ENCODE results near the gene SMAD5.

SMAD5 gene

GRCh38 chr5:136137497-136138220 lies 5.0 kb downstream of the SMAD5 start:
- peaks cover 14% of the 10 kb centered on the region for H3K4me1 ChIP-seq (ENCODE audit: control insufficient read depth, insufficient read depth, low read length)

GRCh38 chr5:136141561-136141960 lies 8.9 kb downstream of the SMAD5 start:
- H3K4me1 ChIP-seq (ENCODE audit: control insufficient read depth, insufficient read depth, low read length): 0 out of 2 replicates have a peak, but pooled peaks cover 3% of the 10 kb centered on the region
- H3K9ac ChIP-seq (ENCODE audit: low read depth, low read length): no peak overlapping the region
- H3K9me3 ChIP-seq (ENCODE audit: control insufficient read depth, insufficient read depth, low read length): no peaks in the 10 kb centered on the region
- no peak overlapping the region for H3K4me3 ChIP-seq (ENCODE audit: low read depth, low read length)
- no peaks in the 10 kb centered on the region for H3K27me3 ChIP-seq (ENCODE audit: control insufficient read depth, insufficient read depth, low read length)
- no peaks in the 10 kb centered on the region for H3K36me3 ChIP-seq (ENCODE audit: control insufficient read depth, insufficient read depth, low read length)
- no peak overlapping the region for H3K27ac ChIP-seq (ENCODE audit: low read depth, low read length)

More at GRCh38 chr5:136137497-136138220, 5.0 kb downstream of the SMAD5 start:
- no peaks in the 10 kb centered on the region for H3K27me3 ChIP-seq (ENCODE audit: control insufficient read depth, insufficient read depth, low read length)
- H3K9ac ChIP-seq (ENCODE audit: low read depth, low read length): no peak overlapping the region
- H3K4me3 ChIP-seq (ENCODE audit: low read depth, low read length): no peak overlapping the region
- H3K9me3 ChIP-seq (ENCODE audit: control insufficient read depth, insufficient read depth, low read length): no peaks in the 10 kb centered on the region
- H3K27ac ChIP-seq (ENCODE audit: low read depth, low read length): no peak overlapping the region
- H3K36me3 ChIP-seq (ENCODE audit: control insufficient read depth, insufficient read depth, low read length): no peaks in the 10 kb centered on the region

- Histone ChIP-seq H3K36me3 (ENCODE audit: control insufficient read depth, insufficient read depth, low read length) (peaks cover 2% of the 10 kb centered on the region; the same call in 1 of the 2 replicates), H3K9me3 (ENCODE audit: control insufficient read depth, insufficient read depth, low read length) (no peaks in the 10 kb centered on the region), H3K27ac (ENCODE audit: low read depth, low read length) (no peak overlapping the region), H3K4me3 (ENCODE audit: low read depth, low read length) (no peak overlapping the region), H3K9ac (ENCODE audit: low read depth, low read length) (no peak overlapping the region), H3K27me3 (ENCODE audit: control insufficient read depth, insufficient read depth, low read length) (no peaks in the 10 kb centered on the region), H3K4me1 (ENCODE audit: control insufficient read depth, insufficient read depth, low read length) (0 out of 2 replicates have a peak, but pooled peaks cover 3% of the 10 kb centered on the region)
These were observed 10.7 kb downstream of the SMAD5 start for GRCh38 chr5:136143312-136143711.

DNA sequence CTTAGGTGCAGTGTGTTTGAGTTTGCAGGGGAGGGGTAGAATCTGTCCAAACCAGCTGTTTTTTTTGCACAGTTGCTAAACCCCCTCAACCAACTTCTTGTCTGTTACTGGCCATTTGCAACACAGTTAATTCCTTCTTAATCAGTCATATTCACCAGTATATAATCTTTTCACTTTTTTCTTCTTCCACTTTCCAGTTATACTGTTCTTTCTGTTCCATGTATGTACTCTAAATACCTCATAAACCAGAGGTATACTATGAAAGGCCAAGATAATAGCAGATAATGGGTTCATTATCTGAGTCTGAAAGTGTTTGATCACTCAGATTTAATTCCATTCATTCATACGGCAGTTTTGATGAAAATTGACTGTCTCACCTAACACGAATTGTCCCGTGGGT lies 11.1 kb downstream of the SMAD5 start:
- H3K9me3 ChIP-seq (ENCODE audit: control insufficient read depth, insufficient read depth, low read length): no peaks in the 10 kb centered on the region
- no peaks in the 10 kb centered on the region for H3K27me3 ChIP-seq (ENCODE audit: control insufficient read depth, insufficient read depth, low read length)
- H3K4me3 ChIP-seq (ENCODE audit: low read depth, low read length): no peak overlapping the region
- no peak overlapping the region for H3K27ac ChIP-seq (ENCODE audit: low read depth, low read length)
- no peak overlapping the region for H3K9ac ChIP-seq (ENCODE audit: low read depth, low read length)
- H3K4me1 ChIP-seq (ENCODE audit: control insufficient read depth, insufficient read depth, low read length): peaks cover 4% of the 10 kb centered on the region; the same call in 1 of the 2 replicates
- peaks cover 5% of the 10 kb centered on the region; the same call in 1 of the 2 replicates for H3K36me3 ChIP-seq (ENCODE audit: control insufficient read depth, insufficient read depth, low read length)

DNA sequence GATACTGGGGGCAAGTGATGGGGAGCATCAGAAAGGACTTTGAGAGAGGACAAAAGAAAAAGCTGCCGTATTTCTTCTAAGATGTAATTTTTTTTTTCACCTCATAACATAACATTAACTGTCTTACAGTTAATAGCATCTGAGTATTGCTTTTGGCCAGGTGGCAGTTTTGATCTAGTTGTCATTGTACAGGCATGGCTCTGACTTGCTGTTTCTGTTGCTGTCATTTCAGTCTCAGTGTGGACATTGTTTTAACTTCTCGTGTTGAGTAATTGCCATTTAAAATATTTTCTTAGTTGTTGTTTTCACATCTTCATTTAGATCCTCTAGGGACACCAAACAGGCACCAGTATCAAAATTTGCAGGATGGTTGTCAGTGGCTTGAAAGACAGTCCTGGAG lies 12.4 kb downstream of the SMAD5 start:
- Histone ChIP-seq H3K9ac (ENCODE audit: low read depth, low read length) (no peak overlapping the region), H3K36me3 (ENCODE audit: control insufficient read depth, insufficient read depth, low read length) (peaks cover 5% of the 10 kb centered on the region; the same call in 1 of the 2 replicates), H3K4me3 (ENCODE audit: low read depth, low read length) (no peak overlapping the region), H3K27ac (ENCODE audit: low read depth, low read length) (no peak overlapping the region), H3K4me1 (ENCODE audit: control insufficient read depth, insufficient read depth, low read length) (peaks cover 15% of the 10 kb centered on the region; the same call in 1 of the 2 replicates), H3K9me3 (ENCODE audit: control insufficient read depth, insufficient read depth, low read length) (no peaks in the 10 kb centered on the region), H3K27me3 (ENCODE audit: control insufficient read depth, insufficient read depth, low read length) (no peaks in the 10 kb centered on the region)

DNA sequence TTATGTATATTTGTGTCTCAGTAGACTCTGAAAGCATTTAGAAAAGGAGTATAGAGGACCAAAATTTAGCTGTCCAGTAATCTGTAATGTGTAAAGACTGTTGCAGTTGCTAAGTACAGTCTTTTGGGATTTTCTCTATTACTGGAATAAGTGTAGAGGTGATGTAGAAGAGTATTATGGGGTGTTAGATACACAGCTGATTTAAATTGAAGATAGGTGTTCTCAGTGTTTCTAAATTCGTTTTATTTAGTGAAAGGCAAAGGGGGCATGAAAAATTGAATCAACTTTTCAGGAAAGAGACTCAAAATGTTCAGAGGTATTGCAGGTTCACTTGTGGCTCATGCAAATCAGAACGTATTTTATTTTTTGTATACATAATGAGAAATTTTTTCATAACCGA lies 13.6 kb downstream of the SMAD5 start:
- H3K4me3 ChIP-seq (ENCODE audit: low read depth, low read length): no peak overlapping the region
- H3K4me1 ChIP-seq (ENCODE audit: control insufficient read depth, insufficient read depth, low read length): peaks cover 15% of the 10 kb centered on the region; the same call in 1 of the 2 replicates
- H3K27me3 ChIP-seq (ENCODE audit: control insufficient read depth, insufficient read depth, low read length): no peaks in the 10 kb centered on the region
- no peaks in the 10 kb centered on the region for H3K9me3 ChIP-seq (ENCODE audit: control insufficient read depth, insufficient read depth, low read length)
- no peak overlapping the region for H3K27ac ChIP-seq (ENCODE audit: low read depth, low read length)
- no peak overlapping the region for H3K9ac ChIP-seq (ENCODE audit: low read depth, low read length)
- H3K36me3 ChIP-seq (ENCODE audit: control insufficient read depth, insufficient read depth, low read length): peaks cover 5% of the 10 kb centered on the region; the same call in 1 of the 2 replicates

DNA sequence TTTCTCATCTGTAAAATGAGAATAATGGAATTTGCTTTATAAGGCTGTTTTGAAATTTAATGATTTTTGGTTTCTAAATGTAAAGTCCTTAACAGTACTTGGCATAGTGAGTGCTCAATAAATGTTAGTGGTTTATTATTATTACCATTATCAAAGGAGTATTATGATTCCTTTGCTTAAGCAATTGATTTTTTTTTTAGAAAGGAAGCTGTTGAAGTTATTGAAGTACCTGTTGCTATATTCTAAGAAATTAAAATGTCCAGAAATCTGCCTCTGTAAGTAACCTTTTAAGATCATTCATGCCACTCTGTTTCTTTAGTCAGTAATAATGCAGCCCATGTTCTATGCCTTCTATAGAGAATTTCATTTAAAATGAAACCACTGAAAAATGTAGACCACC lies 15.0 kb downstream of the SMAD5 start:
- H3K4me3 ChIP-seq (ENCODE audit: low read depth, low read length): no peak overlapping the region
- H3K9ac ChIP-seq (ENCODE audit: low read depth, low read length): no peak overlapping the region
- peaks cover 12% of the 10 kb centered on the region; the same call in 1 of the 2 replicates for H3K4me1 ChIP-seq (ENCODE audit: control insufficient read depth, insufficient read depth, low read length)
- H3K9me3 ChIP-seq (ENCODE audit: control insufficient read depth, insufficient read depth, low read length): no peaks in the 10 kb centered on the region
- peaks cover 5% of the 10 kb centered on the region; the same call in 1 of the 2 replicates for H3K36me3 ChIP-seq (ENCODE audit: control insufficient read depth, insufficient read depth, low read length)
- H3K27ac ChIP-seq (ENCODE audit: low read depth, low read length): no peak overlapping the region
- no peaks in the 10 kb centered on the region for H3K27me3 ChIP-seq (ENCODE audit: control insufficient read depth, insufficient read depth, low read length)

GRCh38 chr5:136149891-136150290 lies 17.2 kb downstream of the SMAD5 start:
- Histone ChIP-seq H3K9ac (ENCODE audit: low read depth, low read length) (no peak overlapping the region), H3K4me1 (ENCODE audit: control insufficient read depth, insufficient read depth, low read length) (peaks cover 12% of the 10 kb centered on the region; the same call in 1 of the 2 replicates), H3K36me3 (ENCODE audit: control insufficient read depth, insufficient read depth, low read length) (peaks cover 21% of the 10 kb centered on the region), H3K4me3 (ENCODE audit: low read depth, low read length) (no peak overlapping the region), H3K27ac (ENCODE audit: low read depth, low read length) (no peak overlapping the region), H3K9me3 (ENCODE audit: control insufficient read depth, insufficient read depth, low read length) (no peaks in the 10 kb centered on the region), H3K27me3 (ENCODE audit: control insufficient read depth, insufficient read depth, low read length) (no peaks in the 10 kb centered on the region)

- Histone ChIP-seq H3K9ac (ENCODE audit: low read depth, low read length) (no peak overlapping the region), H3K9me3 (ENCODE audit: control insufficient read depth, insufficient read depth, low read length) (peaks cover 11% of the 10 kb centered on the region), H3K36me3 (ENCODE audit: control insufficient read depth, insufficient read depth, low read length) (peaks cover 46% of the 10 kb centered on the region), H3K27ac (ENCODE audit: low read depth, low read length) (no peak overlapping the region), H3K4me1 (ENCODE audit: control insufficient read depth, insufficient read depth, low read length) (peaks cover 12% of the 10 kb centered on the region; the same call in 1 of the 2 replicates), H3K27me3 (ENCODE audit: control insufficient read depth, insufficient read depth, low read length) (no peaks in the 10 kb centered on the region), H3K4me3 (ENCODE audit: low read depth, low read length) (no peak overlapping the region)
These were observed 21.1 kb downstream of the SMAD5 start for GRCh38 chr5:136153581-136154236.

DNA sequence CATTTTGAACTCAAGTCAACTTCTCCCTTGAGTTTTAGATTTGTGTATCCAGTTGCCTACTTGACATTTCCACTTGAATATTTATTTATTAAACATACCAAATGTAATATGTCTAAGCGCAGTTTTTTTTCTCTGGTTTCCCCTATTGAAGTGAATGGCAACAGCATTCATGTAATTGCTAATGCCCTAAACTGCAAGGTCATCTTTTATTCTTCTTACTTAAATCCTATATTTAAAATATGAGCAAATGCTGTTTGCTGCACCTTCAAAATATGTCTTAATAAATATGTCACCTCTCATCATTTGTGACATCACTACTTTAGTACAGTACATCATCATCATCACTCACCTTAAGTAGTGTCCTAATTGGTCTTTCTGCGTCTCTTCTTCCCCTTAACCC lies 22.4 kb downstream of the SMAD5 start:
- H3K4me1 ChIP-seq (ENCODE audit: control insufficient read depth, insufficient read depth, low read length): no peaks in the 10 kb centered on the region; the same call in 1 of the 2 replicates
- H3K27ac ChIP-seq (ENCODE audit: low read depth, low read length): no peak overlapping the region
- H3K27me3 ChIP-seq (ENCODE audit: control insufficient read depth, insufficient read depth, low read length): no peaks in the 10 kb centered on the region
- H3K9me3 ChIP-seq (ENCODE audit: control insufficient read depth, insufficient read depth, low read length): peaks cover 11% of the 10 kb centered on the region
- peaks cover 46% of the 10 kb centered on the region for H3K36me3 ChIP-seq (ENCODE audit: control insufficient read depth, insufficient read depth, low read length)
- H3K4me3 ChIP-seq (ENCODE audit: low read depth, low read length): no peak overlapping the region
- no peak overlapping the region for H3K9ac ChIP-seq (ENCODE audit: low read depth, low read length)

DNA sequence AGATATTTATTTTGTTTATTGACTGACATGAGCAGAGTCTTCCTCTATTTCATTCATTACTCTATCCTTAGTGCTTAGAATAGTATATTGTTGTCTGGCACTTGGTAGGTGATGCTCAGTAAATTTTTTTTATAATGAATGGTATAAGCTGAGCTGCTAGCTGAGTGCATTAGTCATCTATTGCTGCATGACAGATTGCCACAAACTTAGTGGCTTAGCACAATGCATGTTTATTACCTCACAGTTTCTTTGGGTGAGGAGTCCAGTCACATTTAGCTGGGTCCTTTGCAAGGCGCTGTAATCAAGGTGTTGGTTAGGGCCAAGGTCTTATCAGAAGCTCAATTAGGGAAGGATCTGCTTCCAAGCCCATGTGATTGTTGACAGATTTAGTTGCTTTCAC lies 23.1 kb downstream of the SMAD5 start:
- no peaks in the 10 kb centered on the region for H3K27me3 ChIP-seq (ENCODE audit: control insufficient read depth, insufficient read depth, low read length)
- H3K4me3 ChIP-seq (ENCODE audit: low read depth, low read length): no peak overlapping the region
- H3K36me3 ChIP-seq (ENCODE audit: control insufficient read depth, insufficient read depth, low read length): peaks cover 50% of the 10 kb centered on the region
- no peak overlapping the region for H3K9ac ChIP-seq (ENCODE audit: low read depth, low read length)
- H3K4me1 ChIP-seq (ENCODE audit: control insufficient read depth, insufficient read depth, low read length): no peaks in the 10 kb centered on the region; the same call in 1 of the 2 replicates
- no peak overlapping the region for H3K27ac ChIP-seq (ENCODE audit: low read depth, low read length)
- H3K9me3 ChIP-seq (ENCODE audit: control insufficient read depth, insufficient read depth, low read length): peaks cover 11% of the 10 kb centered on the region
